Mesothelial cell of epicardium (in vitro differentiated cells): ENCODE data around the gene TSTD2. TPM values are rescaled to one million over a fixed set of nuclear protein-coding genes. Genes with fewer than 3 reads are reported as not detected.

ENCODE experiments used
- DNase-seq, 2 experiments: peaks; one replicate each; pipeline ENCODE4 v3.0.0; 2021; ENCODE audit warnings: low spot score in 2 of 2; ENCODE audit not compliant: unreplicated experiment in 2 of 2
- H3K27ac Mint-ChIP-seq: 2 replicates; pipeline ENCODE4 v1.8.0; 2021; ENCODE audit warnings: mixed read lengths
- H3K27me3 Mint-ChIP-seq: 2 replicates; pipeline ENCODE4 v1.8.0; 2021; ENCODE audit warnings: low read depth, mixed read lengths
- H3K36me3 Mint-ChIP-seq: 2 replicates; pipeline ENCODE4 v1.8.0; 2021; ENCODE audit warnings: mixed read lengths
- H3K4me1 Mint-ChIP-seq: 2 replicates; pipeline ENCODE4 v1.8.0; 2021; ENCODE audit warnings: mixed read lengths
- H3K4me3 Mint-ChIP-seq: 2 replicates; pipeline ENCODE4 v1.8.0; 2021; ENCODE audit warnings: mild to moderate bottlenecking, moderate library complexity, mixed read lengths
- H3K9me3 Mint-ChIP-seq: 2 replicates; pipeline ENCODE4 v1.8.0; 2021; ENCODE audit warnings: mixed read lengths
- total RNA-seq: library from RNA; stranded (reverse); gene quantifications from 3 replicates; pipeline ENCODE4 v1.2.1, GENCODE V29; 2021
- TF ChIP-seq, protein P1 (sequence below): fragments of 200-600 bp; sonication (generic); IDR thresholded peaks from one replicate; pipeline ENCODE4 v1.5.0; 2021; ENCODE audit warnings: antibody characterized with exemption; ENCODE audit not compliant: unreplicated experiment

Gene TSTD2
- total RNA-seq, 1 donor from 2014 or later = 37.9 TPM

DNA sequence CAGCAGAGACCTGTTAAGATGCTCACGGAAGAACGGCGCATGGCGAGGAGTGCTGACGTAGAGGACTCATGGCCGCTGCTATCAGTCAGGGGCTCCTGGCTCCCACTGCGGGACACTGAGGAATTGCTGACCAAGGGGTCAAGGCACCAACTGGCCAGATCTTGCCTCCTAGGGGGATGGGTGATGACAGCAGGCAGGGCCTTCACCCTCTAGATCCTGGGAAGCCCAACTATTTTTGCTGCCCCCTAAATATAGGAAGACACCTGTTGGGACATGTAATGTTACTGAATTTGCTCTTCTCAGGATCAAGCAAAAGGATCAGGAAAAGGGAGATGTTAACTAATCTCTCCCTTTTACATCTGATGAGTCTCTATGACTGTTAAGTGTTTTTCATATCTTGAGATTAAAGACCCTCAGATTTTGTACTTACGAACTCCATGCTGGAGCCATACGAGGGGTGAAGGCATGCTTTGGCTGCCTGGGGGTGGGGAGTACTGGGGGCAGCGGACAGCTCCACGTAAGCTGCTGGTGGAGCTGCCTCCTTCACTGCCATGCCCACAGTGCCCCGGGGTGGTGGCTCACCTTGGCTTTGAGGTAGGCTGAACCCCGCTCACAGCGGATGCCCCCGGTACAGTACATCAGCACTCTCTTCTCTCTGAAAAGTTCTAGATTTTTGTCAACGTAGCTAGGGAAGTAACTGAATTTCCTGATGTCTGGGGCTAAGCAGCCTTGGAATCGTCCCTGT lies 28.1 kb downstream of the TSTD2 start:
- Mint-ChIP-seq H3K36me3 (peaks cover 40% of the 10 kb centered on the region), H3K9me3 (no peaks in the 10 kb centered on the region), H3K4me3 (no peak overlapping the region), H3K27me3 (no peaks in the 10 kb centered on the region), H3K27ac (no peak overlapping the region), H3K4me1 (no peaks in the 10 kb centered on the region)
- no peak for DNase-seq
- TF ChIP-seq, protein P1, sequence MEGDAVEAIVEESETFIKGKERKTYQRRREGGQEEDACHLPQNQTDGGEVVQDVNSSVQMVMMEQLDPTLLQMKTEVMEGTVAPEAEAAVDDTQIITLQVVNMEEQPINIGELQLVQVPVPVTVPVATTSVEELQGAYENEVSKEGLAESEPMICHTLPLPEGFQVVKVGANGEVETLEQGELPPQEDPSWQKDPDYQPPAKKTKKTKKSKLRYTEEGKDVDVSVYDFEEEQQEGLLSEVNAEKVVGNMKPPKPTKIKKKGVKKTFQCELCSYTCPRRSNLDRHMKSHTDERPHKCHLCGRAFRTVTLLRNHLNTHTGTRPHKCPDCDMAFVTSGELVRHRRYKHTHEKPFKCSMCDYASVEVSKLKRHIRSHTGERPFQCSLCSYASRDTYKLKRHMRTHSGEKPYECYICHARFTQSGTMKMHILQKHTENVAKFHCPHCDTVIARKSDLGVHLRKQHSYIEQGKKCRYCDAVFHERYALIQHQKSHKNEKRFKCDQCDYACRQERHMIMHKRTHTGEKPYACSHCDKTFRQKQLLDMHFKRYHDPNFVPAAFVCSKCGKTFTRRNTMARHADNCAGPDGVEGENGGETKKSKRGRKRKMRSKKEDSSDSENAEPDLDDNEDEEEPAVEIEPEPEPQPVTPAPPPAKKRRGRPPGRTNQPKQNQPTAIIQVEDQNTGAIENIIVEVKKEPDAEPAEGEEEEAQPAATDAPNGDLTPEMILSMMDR = no peak

DNA sequence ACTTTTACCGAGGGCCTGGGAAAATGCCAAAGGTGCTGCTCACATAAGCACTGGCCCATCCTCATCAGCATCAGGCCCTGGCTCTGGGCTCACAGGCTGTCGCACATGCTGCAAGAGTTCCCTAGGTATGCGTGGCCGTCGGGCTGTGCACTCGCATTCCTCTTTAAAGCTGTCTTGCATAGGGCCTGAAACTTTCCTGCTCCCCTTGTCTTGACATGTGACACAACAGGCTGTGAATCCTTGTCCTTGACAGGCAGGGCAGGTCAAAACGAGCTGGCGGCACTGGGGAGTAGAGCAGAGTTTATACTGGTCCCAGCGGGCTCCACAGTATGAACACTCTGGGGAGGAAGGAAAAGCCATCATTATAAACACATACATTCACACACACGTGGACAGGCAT lies 30.7 kb downstream of the TSTD2 start:
- Mint-ChIP-seq H3K27me3 (peaks cover 3% of the 10 kb centered on the region), H3K36me3 (peaks cover 33% of the 10 kb centered on the region), H3K9me3 (no peaks in the 10 kb centered on the region), H3K4me1 (peaks cover 2% of the 10 kb centered on the region), H3K27ac (no peak overlapping the region), H3K4me3 (no peak overlapping the region)
- TF ChIP-seq, protein P1 = no peak
- no peak for DNase-seq

DNA sequence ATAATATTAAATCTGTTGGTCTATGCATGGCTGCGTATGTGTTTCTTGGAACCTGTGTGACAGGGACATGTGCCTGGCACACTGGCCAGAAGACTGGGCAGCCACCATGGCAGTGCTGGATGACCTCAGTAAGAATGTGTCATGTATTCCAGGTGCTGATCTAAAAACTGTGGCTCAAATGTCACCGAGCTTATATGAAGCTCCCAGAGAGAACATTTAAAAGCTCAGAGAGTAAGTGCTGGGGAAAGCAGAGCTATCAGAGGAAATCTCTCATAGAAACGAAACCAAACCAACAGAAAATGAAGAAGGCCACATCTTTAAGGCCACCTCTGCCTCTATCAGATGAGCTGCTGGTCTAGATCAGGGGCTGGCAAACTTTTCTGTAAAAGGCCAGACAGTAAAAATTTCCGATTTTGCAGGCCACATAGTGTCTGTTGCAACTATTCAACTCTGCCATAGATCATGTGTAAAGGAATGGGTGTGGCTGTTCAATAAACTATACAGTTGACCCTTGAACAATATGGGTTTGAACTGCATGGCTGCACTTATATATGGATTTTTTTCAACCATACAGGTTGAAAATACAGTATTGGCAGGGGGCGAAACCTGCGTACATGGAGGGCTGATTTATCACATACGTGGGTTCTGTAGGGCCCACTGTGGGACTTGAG lies 31.8 kb downstream of the TSTD2 start:
- Mint-ChIP-seq H3K27me3 (peaks cover 5% of the 10 kb centered on the region), H3K36me3 (peaks cover 30% of the 10 kb centered on the region), H3K27ac (no peak overlapping the region), H3K4me3 (no peak overlapping the region), H3K9me3 (no peaks in the 10 kb centered on the region), H3K4me1 (peaks cover 2% of the 10 kb centered on the region)
- no peak for DNase-seq
- TF ChIP-seq, protein P1 = no peak

DNA sequence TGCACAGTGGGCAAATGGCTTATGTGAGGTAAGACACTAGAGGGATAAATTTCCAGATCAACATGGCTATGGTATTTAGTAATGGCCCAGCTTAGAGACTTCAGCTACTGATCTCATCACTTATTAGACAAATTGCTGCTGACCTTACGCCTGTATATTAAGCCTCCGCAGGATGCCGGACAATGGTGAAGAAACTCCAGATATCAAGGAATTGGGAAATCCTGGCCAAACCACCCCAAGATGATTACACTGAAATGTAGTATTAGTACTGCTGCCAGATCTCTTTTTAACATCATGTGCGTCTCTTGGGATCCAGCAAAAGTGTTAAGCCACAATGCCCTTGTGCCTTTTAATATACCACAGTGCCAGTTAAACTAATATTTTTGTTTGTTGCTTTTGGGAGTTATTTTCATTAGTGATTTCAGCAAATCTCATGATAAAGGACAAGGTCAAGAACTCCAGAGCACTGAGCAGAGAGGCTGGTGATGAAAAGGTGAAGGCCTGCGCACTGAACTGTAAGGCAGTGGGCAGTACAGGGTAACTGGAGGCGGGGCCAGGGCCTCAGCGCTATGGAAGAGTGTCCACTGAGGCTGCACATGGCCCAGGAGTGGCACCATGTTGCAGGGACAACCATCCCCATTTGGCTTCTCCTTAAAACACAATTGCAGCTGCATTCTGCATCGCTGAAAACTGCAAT lies 32.5 kb downstream of the TSTD2 start:
- peaks cover 2% of the 10 kb centered on the region for H3K4me1 Mint-ChIP-seq
- no peak overlapping the region for H3K27ac Mint-ChIP-seq
- TF ChIP-seq, protein P1 = no peak
- H3K36me3 Mint-ChIP-seq = peaks cover 24% of the 10 kb centered on the region
- H3K27me3 Mint-ChIP-seq = peaks cover 5% of the 10 kb centered on the region
- H3K4me3 Mint-ChIP-seq = no peak overlapping the region
- DNase-seq = no peak
- no peaks in the 10 kb centered on the region for H3K9me3 Mint-ChIP-seq

DNA sequence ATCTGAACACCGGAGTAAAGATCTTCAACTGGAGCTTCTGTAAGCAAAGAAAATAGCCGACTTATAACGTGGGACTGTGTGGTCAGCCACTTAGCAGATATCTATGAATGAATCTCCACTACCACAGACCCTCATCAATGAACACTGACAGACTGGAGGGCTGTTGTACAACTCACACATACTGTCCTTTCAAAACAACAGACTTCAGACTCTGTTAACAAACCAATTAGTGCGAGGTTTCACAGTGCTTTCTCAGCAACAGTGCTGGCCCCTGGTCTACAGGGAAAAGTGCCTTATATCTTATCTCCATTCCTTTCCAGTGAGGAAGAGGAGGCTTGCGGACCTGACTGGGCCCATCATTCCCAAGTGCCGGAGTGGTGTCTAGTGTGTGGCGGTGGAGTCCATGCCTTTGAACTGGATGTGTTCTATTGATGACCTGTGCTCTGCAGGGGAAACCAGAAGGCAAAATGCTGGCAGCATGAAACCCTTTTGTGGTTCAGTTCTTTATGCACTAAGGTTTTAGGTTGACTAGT lies 33.8 kb downstream of the TSTD2 start:
- H3K4me3 Mint-ChIP-seq = no peak overlapping the region
- H3K27ac Mint-ChIP-seq = no peak overlapping the region
- DNase-seq = no peak
- H3K9me3 Mint-ChIP-seq = no peaks in the 10 kb centered on the region
- H3K36me3 Mint-ChIP-seq = peaks cover 19% of the 10 kb centered on the region
- TF ChIP-seq, protein P1 = no peak
- H3K4me1 Mint-ChIP-seq = peaks cover 2% of the 10 kb centered on the region
- peaks cover 5% of the 10 kb centered on the region for H3K27me3 Mint-ChIP-seq
